HFFc6 (cell line): ENCODE measurements around the gene ARHGEF5. TPM values are rescaled to one million over a fixed set of nuclear protein-coding genes. Genes with fewer than 3 reads are reported as not detected.

Experiments
- DNase-seq: peaks from one replicate; pipeline ENCODE4 v3.0.0-alpha.2; 2018
- H3K27ac Mint-ChIP-seq: 2 replicates; pipeline ENCODE4 v1.8.0; 2020; ENCODE audit warnings: mild to moderate bottlenecking, mixed read lengths
- H3K27me3 Mint-ChIP-seq: 2 replicates; pipeline ENCODE4 v1.8.0; 2021; ENCODE audit warnings: mild to moderate bottlenecking, moderate library complexity, mixed read lengths; ENCODE audit not compliant: insufficient read depth
- H3K36me3 Mint-ChIP-seq: 2 replicates; pipeline ENCODE4 v1.8.0; 2021; ENCODE audit warnings: low read depth, mixed read lengths
- H3K4me1 Mint-ChIP-seq: 2 replicates; pipeline ENCODE4 v1.8.0; 2020; ENCODE audit warnings: low read depth, mixed read lengths
- H3K4me3 Mint-ChIP-seq: 2 replicates; pipeline ENCODE4 v1.8.0; 2020; ENCODE audit warnings: mild to moderate bottlenecking, moderate library complexity, mixed read lengths
- H3K9me3 Mint-ChIP-seq: 2 replicates; pipeline ENCODE4 v1.8.0; 2020; ENCODE audit warnings: mild to moderate bottlenecking, mixed read lengths
- total RNA-seq, 6 experiments: library from RNA; stranded (reverse); fragmentation: NEBNext Ultra II Directional; extraction: Animal tissue kit (Norgen Biotek cat#: 25700); gene quantifications; 2 replicates in 1 of 6; 3 replicates in 5 of 6; pipeline ENCODE4 v1.2.3, GENCODE V29; 2021
- TF ChIP-seq, protein P1 (sequence below): fragments of 200-600 bp; sonication (generic); IDR thresholded peaks from 2 replicates; pipeline ENCODE4 v1.5.0; 2021; ENCODE audit warnings: antibody characterized with exemption, mild to moderate bottlenecking

Gene ARHGEF5
- total RNA-seq, 6 experiments from 2014 or later = not detected

DNA sequence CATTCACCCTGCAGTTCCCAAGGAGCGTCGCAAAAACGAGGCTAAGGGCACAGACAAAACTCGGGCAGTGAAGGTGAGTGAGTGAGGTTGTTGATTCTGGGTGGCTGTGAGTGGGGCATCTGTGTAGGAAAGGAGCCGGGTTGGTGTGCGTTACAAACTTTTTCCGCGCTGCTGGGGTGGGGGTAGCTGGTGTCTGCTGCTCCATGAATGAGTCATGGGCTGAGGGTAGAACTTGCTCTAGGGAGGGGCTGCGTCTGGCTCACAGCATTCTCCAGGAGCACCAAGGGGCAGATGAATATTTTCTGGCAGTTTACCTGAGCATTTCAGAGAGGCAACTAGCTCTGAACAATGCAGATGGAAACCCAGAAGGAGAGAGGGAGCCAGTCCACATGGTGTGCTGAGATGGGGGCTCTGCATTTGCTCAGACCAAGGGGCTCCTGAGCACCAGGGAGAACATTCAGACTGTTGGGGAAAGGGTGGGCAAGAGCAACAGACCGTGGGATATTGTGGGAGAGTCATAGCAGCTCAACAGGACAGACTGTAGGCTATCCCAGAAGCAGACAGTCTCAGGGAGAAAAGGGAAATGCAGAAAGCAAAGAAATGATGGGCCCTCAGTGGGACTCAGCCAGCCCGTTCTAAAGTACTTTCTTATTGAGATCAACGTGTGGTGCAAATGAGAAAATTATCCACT lies 29.5 kb downstream of the ARHGEF5 start:
- Mint-ChIP-seq H3K27me3 (no peaks in the 10 kb centered on the region; the same call in 1 of the 2 replicates), H3K4me3 (no peak overlapping the region), H3K9me3 (peaks cover 12% of the 10 kb centered on the region), H3K4me1 (peaks cover 6% of the 10 kb centered on the region; the same call in 1 of the 2 replicates), H3K27ac (no peak overlapping the region), H3K36me3 (no peaks in the 10 kb centered on the region)
- TF ChIP-seq, protein P1, sequence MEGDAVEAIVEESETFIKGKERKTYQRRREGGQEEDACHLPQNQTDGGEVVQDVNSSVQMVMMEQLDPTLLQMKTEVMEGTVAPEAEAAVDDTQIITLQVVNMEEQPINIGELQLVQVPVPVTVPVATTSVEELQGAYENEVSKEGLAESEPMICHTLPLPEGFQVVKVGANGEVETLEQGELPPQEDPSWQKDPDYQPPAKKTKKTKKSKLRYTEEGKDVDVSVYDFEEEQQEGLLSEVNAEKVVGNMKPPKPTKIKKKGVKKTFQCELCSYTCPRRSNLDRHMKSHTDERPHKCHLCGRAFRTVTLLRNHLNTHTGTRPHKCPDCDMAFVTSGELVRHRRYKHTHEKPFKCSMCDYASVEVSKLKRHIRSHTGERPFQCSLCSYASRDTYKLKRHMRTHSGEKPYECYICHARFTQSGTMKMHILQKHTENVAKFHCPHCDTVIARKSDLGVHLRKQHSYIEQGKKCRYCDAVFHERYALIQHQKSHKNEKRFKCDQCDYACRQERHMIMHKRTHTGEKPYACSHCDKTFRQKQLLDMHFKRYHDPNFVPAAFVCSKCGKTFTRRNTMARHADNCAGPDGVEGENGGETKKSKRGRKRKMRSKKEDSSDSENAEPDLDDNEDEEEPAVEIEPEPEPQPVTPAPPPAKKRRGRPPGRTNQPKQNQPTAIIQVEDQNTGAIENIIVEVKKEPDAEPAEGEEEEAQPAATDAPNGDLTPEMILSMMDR = no peak
- no peak for DNase-seq

DNA sequence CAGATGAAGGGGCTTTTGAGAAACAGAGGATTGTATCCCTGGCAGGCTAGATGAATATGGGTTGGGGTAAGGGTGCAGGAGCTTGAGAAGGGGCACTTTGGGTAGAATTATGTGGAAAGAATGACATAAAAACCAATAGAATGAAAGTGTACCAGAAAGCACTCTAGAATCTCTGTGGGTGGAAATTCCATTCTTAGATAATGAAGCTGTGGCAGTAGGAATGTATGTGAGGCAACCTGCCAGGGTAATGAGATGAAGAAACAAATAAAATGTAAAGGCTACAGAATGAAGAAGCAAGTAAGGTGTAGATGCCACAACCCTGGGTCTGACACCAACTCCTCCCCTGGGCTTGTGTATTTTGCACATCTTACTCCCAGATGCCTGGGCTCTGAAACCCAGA lies 31.5 kb downstream of the ARHGEF5 start:
- Mint-ChIP-seq H3K27ac (no peak overlapping the region), H3K27me3 (peaks cover 2% of the 10 kb centered on the region), H3K4me1 (peaks cover 6% of the 10 kb centered on the region; the same call in 1 of the 2 replicates), H3K9me3 (peaks cover 12% of the 10 kb centered on the region; the same call in 1 of the 2 replicates), H3K36me3 (no peaks in the 10 kb centered on the region), H3K4me3 (no peak overlapping the region)
- DNase-seq = peak; percentile 8
- TF ChIP-seq, protein P1 = no peak

DNA sequence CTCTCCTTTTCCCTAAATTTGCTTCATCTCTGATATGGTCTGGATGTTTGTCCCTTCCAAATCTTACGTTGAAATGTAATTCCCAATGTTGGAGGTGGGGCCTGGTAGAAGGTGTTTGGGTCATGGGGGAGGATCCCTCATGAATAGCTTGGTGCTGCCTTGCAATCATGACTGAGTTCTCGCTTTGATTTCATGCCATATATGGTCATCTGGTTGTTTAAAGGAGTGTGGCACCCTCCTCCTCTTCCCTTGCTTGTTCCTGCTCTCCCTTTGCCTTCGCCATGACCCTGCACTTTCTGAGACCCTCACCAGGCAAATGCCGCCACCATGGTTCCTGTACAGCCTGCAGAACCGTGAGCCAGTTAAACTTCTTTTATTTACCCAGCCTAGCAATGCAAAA lies 33.7 kb downstream of the ARHGEF5 start:
- H3K27ac Mint-ChIP-seq = no peak overlapping the region
- TF ChIP-seq, protein P1 = no peak
- H3K4me3 Mint-ChIP-seq = no peak overlapping the region
- peaks cover 4% of the 10 kb centered on the region for H3K27me3 Mint-ChIP-seq
- DNase-seq = no peak
- H3K4me1 Mint-ChIP-seq = peaks cover 6% of the 10 kb centered on the region; the same call in 1 of the 2 replicates
- H3K36me3 Mint-ChIP-seq = no peaks in the 10 kb centered on the region
- H3K9me3 Mint-ChIP-seq = peaks cover 12% of the 10 kb centered on the region; the same call in 1 of the 2 replicates

DNA sequence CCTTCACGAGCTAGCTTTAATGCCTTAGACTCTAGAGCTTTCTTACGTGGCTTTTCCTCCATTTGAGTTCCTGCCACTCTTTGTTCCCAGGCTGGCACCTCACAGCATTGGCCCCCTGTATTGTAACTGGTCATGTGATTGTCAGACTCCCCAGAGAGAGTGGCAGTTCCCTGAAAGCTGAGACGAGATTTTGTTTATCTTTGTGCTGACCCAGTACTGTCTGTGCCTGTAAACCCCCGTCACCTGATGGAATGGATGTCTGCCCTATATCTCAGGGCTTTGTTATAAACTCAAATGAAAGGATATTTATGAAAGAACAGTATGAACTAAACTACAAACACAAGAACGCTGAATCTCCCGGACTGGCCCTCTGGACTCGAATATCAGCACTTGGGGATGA lies 35.3 kb downstream of the ARHGEF5 start:
- Mint-ChIP-seq H3K9me3 (peaks cover 1% of the 10 kb centered on the region; the same call in 1 of the 2 replicates), H3K36me3 (no peaks in the 10 kb centered on the region), H3K27ac (no peak overlapping the region), H3K27me3 (peaks cover 4% of the 10 kb centered on the region), H3K4me3 (no peak overlapping the region), H3K4me1 (peaks cover 6% of the 10 kb centered on the region; the same call in 1 of the 2 replicates)
- no peak for DNase-seq
- TF ChIP-seq, protein P1 = no peak

DNA sequence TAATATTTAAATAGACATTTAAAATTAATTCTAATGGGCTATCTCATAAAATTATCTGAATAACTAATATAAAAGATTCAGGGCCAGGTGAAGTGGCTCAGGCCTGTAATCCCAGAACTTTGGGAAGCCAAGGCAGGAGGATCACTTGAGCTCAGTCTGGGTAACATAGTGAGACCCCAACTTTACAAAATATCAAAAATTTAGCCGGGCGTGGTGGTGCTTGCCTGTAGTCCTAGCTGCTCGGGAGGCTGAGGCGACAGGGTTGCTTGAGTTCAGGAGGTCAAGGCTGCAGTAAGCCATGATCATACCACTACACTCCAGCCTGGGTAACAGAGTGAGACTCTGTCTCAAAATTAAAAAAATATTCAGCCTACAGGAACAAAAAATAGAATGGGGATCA lies 35.8 kb downstream of the ARHGEF5 start:
- Mint-ChIP-seq H3K36me3 (no peaks in the 10 kb centered on the region), H3K9me3 (no peaks in the 10 kb centered on the region), H3K27ac (no peak overlapping the region), H3K27me3 (peaks cover 4% of the 10 kb centered on the region), H3K4me1 (peaks cover 6% of the 10 kb centered on the region; the same call in 1 of the 2 replicates), H3K4me3 (no peak overlapping the region)
- DNase-seq = no peak
- TF ChIP-seq, protein P1 = no peak
